ENCODE results near the gene ATP2B2. TPM values are rescaled to one million over a fixed set of nuclear protein-coding genes. Genes with fewer than 3 reads are reported as not detected.

Gene ATP2B2
- total and polyA plus RNA-seq, 12 donors = 0.37 to 3.0 (median 1.6) TPM

- Histone ChIP-seq H3K36me3 (replicated peaks in 1 of 2) (no peaks in the 10 kb centered on the region), H3K9me3 (replicated peaks in 1 of 3) (no peaks in the 10 kb centered on the region), H3K27ac (no peak overlapping the region), H3K27me3 (no peaks in the 10 kb centered on the region), H3K4me3 (no peak overlapping the region), H3K4me1 (replicated peaks in 1 of 2) (no peaks in the 10 kb centered on the region)
- 89 to 95% (median 93%) methylated on average over 3 of the region's 3 CpGs for WGBS, 4 donors
- DNase-seq = no peak
- intact Hi-C loops (cut with DNase I) = no loop called here
- TF ChIP-seq CTCF (IDR thresholded peaks at IDR 0.05) = no peak
- no peak for TF ChIP-seq POLR2A (IDR thresholded peaks at IDR 0.05)
These were observed 69.5 kb downstream of the ATP2B2 start for GRCh38 chr3:10435850-10436249.

DNA sequence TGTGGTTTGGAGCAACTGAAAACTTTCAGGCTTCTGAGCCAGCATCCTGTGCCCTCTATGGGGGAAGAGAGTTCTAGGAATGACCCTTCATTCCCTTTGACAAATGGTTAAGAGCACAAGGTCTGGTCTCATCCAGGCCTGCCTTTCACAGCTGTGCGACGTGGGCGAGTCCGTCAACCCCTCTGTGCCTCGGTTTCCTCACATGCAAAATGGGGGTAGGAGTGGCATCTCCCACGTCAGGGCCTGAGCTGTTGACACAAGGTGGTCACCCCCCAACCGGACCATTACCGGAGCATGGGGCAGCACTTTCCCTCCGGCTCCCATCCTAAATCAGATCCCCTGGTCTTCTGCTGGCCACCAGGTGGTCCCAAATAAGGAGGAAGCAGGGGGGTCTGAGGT, 70.4 kb downstream of the ATP2B2 start:
- H3K27me3 ChIP-seq = no peaks in the 10 kb centered on the region
- no peak overlapping the region for H3K4me3 ChIP-seq
- 85 to 93% (median 87%) methylated on average over 8 to 9 of the region's 9 CpGs for WGBS, 4 donors
- no peaks in the 10 kb centered on the region for H3K4me1 ChIP-seq (replicated peaks in 1 of 2)
- DNase-seq = no peak
- H3K27ac ChIP-seq = no peak overlapping the region
- intact Hi-C loops (cut with DNase I) = no loop called here
- no peaks in the 10 kb centered on the region for H3K9me3 ChIP-seq (replicated peaks in 1 of 3)
- no peaks in the 10 kb centered on the region for H3K36me3 ChIP-seq (replicated peaks in 1 of 2)
- TF ChIP-seq POLR2A (IDR thresholded peaks at IDR 0.05) (no peak), CTCF (IDR thresholded peaks at IDR 0.05) (no peak)

DNA sequence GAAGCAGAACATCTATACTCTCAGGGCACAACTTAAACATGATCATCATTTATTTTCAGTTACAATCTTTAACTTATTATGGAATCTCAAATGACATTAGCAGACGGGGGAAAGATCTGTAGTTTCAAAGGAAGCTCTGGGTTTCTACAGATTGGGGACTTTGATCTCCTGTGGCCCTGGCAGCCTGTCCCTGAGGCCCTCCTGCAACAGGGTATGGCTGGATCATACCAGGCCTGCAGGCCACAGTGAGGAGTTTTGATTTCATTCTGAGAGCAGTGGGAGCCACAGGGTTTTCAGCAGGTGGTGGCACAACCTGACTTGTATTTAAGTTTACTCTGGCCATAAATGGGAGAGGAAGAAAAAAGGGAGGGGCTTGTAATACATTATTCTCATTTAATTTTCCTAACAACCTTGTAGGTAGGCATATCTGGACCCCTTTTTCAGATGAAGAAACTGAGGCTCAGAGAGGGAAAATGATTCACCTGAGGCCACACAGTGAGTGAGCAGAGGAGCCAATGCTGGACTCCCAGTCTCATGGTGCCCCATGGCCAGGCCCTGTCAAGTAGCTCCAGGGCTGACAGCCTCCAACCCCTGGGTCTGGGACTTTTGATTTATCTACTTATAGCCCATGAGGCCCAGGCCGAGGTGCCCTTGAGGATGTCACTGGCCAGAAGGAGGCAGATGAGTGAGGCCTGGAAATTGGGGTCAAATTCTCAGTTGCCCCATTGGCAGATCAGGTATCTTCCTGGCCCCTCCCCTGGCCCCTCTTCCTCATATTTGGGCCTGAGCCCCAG, 71.0 kb downstream of the ATP2B2 start:
- DNase-seq = no peak
- intact Hi-C loops (cut with DNase I) = no loop called here
- 76 to 84% (median 80%) methylated on average over 2 of the region's 2 CpGs for whole genome bisulfite sequencing, 4 donors
- Histone ChIP-seq H3K27ac (no peak overlapping the region), H3K9me3 (replicated peaks in 1 of 3) (no peaks in the 10 kb centered on the region), H3K4me1 (replicated peaks in 1 of 2) (no peaks in the 10 kb centered on the region), H3K36me3 (replicated peaks in 1 of 2) (no peaks in the 10 kb centered on the region), H3K4me3 (no peak overlapping the region), H3K27me3 (no peaks in the 10 kb centered on the region)
- TF ChIP-seq CTCF (IDR thresholded peaks at IDR 0.05) = no peak
- no peak for TF ChIP-seq POLR2A (IDR thresholded peaks at IDR 0.05)

DNA sequence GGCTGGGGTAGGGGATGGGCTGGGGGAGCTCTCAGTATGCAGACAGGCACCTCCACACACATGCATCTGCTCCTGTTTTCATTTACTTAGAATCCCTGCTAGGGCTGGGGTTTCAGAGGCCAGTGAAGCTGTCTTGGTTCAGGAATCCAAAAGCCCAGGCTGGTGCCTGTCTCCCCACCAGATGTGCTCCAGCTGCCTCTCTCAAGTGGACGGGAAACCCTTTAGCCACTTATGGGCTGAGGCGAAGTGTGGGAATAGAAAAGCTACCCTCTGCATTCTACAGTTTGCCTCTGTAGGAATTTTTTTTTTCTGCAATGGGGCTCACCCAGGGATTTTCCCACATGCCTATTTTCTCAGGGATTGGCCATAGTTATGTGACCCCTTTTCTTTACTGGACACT, 72.5 kb downstream of the ATP2B2 start:
- H3K27ac ChIP-seq = no peak overlapping the region
- DNase-seq = no peak
- intact Hi-C loops (cut with DNase I) = no loop called here
- no peaks in the 10 kb centered on the region for H3K36me3 ChIP-seq (replicated peaks in 1 of 2)
- H3K4me3 ChIP-seq = no peak overlapping the region
- H3K4me1 ChIP-seq (replicated peaks in 1 of 2) = no peaks in the 10 kb centered on the region
- 42 to 89% (median 71%) methylated on average over 2 of the region's 2 CpGs for WGBS, 4 donors
- no peaks in the 10 kb centered on the region for H3K9me3 ChIP-seq (replicated peaks in 1 of 3)
- no peaks in the 10 kb centered on the region for H3K27me3 ChIP-seq
- TF ChIP-seq POLR2A (IDR thresholded peaks at IDR 0.05) (no peak), CTCF (IDR thresholded peaks at IDR 0.05) (no peak)
